GM15510 (cell line): ENCODE measurements around the gene UGT1A3.

Experiments used
- POLR2A ChIP-seq: IDR thresholded peaks from 3 replicates; pipeline ENCODE4 v1.6.1; 2011; ENCODE audit warnings: borderline replicate concordance; ENCODE audit not compliant: insufficient read length; ENCODE audit errors: extremely low read depth

The UGT1A3 gene

DNA sequence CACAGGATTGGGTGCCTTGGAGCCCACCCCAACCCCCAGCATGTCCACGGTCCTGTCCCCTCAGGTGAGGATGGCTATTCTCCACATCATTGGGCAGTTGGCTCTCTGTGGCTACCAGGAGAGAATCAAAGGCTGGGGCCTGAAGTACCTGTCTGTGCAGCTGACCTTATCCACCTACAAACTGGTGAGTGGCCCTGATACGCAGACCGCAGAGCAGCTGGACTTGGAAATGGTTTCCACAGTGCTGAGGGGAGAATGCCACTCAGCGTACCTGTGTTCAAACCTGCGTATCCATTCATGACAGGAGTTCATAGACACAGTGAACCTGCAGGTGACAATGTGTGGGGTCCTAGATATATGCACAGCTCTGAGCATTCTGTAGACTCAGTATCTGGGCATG, 70.9 kb downstream of the UGT1A3 start:
- TF ChIP-seq POLR2A, result no peak

DNA sequence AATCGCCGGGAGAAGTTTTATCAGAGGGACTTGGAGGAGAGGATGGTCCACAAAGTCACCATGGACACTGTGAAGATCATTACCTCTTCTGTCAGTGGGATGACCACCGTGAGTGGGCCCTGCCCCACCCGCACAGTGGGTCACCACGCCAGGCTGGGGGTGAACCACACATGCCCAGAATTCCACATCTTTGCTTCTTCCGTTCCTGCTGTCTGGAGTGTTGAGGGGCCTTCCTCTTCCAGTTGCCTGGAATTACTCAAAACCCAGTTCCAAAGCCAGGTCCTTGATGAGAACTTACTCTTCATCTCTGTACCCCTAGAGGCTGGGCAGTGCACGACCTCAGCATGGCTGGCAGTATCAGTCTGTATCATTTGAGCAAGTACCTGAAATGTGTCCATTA, 71.4 kb downstream of the UGT1A3 start:
- TF ChIP-seq POLR2A, result no peak

DNA sequence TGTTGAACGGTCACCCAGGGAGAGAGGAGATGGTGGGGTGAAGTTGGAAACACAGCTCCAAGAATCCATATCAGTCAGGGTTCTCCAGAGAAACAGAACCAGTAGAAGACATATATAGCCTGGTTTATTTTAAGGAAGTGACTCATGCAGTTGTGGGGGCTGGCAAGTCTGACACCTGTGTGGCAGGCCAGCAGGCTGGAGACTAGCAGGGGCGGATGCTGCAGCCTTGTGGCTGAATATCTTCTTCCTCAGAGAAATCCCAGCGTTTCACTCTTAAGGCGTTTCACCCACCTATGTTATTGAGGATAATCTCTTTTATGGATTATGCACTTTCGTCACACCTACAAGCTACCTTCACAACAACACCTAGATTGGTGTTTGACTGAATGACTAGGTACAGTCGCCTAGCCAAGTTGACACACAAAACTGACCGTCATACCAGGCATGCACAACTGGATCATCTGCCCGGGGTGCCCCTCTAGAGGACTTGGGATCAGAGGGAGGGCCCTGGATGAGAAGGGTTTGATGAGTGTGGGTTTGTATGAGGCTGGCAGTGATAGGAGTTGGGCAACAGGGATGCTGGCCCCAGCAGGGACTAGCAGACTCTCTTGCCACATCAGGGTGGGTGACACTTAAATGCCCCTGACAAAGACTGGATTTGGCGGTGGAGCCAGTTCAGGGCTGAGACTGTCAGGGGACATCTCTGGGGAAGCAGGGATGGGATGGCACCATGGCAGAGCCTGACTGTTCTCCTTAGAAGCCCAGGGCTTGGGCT, 72.7 kb downstream of the UGT1A3 start:
- no peak for TF ChIP-seq POLR2A

- no peak for TF ChIP-seq POLR2A
These were observed 73.4 kb downstream of the UGT1A3 start for GRCh38 chr2:233802132-233802815.

- TF ChIP-seq POLR2A, result no peak
These were observed 74.6 kb downstream of the UGT1A3 start for GRCh38 chr2:233803292-233803911.

DNA sequence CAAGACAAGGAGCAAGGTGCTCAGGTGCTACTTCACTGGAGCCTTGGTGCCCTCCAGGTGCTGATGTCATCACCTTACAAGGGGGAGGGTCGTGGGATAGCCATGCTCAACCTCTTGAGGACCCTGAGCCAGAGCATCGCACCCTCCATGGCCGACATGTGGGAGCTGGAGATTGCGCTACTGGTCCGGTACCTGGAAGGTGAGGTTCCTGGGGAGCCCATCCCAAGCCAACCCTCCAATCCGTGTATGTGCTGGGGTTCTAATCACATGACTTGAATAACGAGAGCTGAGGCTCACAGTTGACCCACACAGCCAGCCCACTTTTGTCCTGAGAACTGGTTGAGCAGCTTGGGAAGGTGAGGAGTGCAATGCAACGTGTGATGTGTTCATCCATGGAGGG, 75.2 kb downstream of the UGT1A3 start:
- no peak for TF ChIP-seq POLR2A

- no peak for TF ChIP-seq POLR2A
These were observed 78.5 kb downstream of the UGT1A3 start for GRCh38 chr2:233807215-233807865.

DNA sequence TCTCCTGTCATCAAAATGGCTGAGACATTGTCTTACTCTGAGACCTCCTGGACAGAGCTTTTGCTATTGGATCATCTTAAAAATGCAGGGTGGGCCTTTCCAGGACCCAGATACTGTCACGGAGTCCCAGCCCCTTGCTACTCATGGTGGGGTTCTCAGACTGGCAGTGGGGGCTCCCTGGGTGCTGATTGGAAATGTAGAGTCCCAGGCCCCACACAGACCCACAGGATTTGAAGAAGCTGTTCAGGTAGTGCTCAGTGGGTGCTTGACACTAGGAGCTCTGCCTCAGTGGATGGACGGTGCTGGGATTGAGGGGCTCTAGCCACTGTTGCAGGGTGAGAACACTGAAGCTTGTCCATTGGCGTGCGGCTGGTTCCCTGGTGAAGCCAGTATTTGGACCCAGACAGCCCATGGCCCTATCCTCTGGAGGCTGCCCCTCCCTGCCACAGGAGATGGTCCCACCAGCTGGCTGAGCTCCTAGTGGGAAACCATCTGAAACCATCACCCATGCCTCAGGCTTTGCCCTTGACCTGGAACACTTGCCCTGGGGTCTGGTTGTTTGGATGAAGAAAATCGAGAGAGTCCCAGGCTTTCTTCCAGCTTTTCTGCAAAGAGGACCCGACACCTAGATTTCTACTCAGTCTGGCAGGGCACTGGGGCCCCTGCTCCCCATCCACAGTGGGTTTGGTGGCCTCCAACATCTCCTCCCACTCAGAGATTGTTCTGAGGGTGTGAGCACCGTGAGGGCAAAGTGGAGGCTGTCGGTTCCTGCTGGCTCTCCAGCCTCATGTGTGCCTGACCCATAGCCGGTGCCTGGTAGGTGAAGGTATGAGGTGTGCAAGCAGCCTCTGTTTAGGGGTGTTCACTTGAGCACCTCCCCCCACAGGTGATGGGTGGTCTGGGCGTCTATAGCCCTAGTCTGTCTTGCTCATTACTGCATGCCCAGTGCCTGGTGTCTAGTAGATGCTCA, 79.4 kb downstream of the UGT1A3 start:
- no peak for TF ChIP-seq POLR2A

DNA sequence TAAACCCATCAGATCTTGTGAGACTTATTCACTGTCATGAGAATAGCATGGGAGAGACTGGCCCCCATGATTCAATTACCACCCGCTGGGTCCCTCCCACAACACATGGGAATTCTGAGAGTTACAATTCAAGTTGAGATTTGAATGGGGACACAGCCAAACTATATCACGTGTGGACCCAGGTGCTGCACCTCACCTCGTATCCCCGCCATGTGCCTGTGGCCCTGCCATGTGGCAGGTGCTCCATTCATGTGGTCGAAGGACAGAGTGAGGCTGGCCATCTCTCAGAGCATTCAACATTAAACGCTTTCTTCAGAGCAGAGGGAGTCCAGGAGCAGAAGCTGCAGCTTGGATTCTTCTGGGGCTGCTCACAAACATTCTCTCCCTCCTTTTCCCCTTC, 81.5 kb downstream of the UGT1A3 start:
- TF ChIP-seq POLR2A, result no peak

DNA sequence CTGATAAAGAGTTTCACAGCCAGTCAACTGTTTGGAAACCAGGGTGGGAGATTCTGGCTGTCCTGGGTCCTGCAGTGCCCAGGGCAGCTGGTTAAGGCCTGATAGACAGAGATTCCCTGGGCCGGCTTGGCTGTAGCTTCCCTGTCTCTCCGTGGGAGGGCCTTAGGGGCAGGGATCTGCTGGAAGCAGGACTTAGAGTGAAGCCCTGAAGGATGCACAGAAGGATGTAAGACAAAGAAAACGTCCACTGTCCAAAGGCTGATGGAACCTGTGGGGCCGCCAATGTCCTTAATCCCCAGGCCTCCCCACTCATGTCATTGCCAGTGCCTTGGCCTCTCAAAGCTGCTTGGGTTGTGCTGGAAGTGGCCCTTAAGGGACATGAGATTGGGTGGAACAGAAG, 82.2 kb downstream of the UGT1A3 start:
- no peak for TF ChIP-seq POLR2A

DNA sequence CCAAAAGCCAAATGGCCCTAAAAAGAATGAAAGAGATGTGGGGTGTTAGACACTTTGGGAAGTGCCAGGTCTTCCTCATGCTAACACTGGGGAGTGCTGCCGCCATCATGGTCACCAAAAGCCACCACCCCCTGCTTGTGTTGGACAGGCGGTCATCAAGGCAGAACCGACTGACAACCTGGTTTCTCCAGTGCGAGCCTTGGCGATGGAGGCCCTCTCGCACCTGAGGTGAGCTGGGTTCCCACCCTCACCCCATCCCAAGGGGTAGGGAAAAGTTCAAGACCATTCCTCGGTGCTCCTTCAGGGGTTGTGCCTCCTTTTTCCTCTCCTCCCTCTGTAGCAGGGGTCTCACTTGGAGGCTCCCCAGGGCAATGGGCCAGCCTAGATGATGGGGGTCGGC, 82.9 kb downstream of the UGT1A3 start:
- no peak for TF ChIP-seq POLR2A

DNA sequence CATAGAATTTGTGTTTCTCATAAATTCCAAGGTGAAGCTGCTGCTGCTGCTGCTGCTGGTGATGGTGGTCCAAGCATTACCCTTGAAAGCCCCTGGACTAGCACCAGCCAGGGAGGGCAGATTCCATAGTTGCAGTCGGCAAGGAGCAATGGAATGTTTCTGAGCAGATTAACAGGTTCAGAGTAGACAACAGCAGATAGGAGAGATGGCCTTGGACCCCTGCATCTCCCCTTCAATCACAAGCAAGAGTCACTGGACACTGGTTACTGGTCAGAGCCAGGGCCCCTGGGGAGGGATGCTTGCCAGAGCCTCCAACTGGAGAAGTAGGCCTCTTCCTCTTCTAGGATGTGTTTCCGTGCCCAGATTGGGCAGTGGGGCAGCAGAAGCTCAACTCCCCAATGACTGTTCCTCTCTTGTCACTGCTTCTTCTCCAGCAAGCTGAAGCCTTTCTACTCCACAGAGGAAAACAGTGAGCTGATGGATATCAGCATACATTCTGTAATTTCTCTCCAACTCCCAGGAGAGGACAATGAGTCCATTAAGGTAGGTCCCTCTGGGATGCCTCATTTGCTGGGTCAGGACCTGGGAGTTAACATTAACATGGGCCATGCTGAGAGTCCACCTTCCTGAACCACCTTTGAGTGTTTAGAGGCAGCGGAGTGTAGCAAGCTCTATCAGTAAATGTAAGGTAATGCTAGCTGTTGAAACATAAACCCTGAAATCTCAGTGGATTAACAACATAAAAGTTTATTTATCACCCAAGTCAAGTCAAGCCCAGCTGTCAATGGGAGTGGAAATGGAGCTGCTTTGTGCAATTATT, 84.6 kb downstream of the UGT1A3 start:
- TF ChIP-seq POLR2A, result no peak
